Endodermal cell (in vitro differentiated cells): ENCODE results near the gene SLC26A11. TPM values are rescaled to one million over a fixed set of nuclear protein-coding genes. Genes with fewer than 3 reads are reported as not detected.

ENCODE experiments used
- DNase-seq: peaks from one replicate; pipeline ENCODE4 v3.0.0-alpha.2; 2017
- H3K27ac ChIP-seq: 2 replicates; pipeline ENCODE4 v1.5.1; 2013; ENCODE audit warnings: mild to moderate bottlenecking, low read depth, low read length, moderate library complexity
- H3K27me3 ChIP-seq: 2 replicates; pipeline ENCODE4 v1.6.1; 2013; ENCODE audit warnings: mild to moderate bottlenecking, low read length, moderate library complexity; ENCODE audit not compliant: insufficient read depth, control insufficient read depth, poor library complexity, severe bottlenecking
- H3K36me3 ChIP-seq: 2 replicates; pipeline ENCODE4 v1.7.0; 2013; ENCODE audit warnings: mild to moderate bottlenecking, low read length, moderate library complexity; ENCODE audit not compliant: control insufficient read depth, insufficient read depth
- H3K4me1 ChIP-seq: one replicate; pipeline ENCODE4 v1.7.0; 2013; ENCODE audit warnings: low read length; ENCODE audit not compliant: control insufficient read depth, insufficient read depth
- H3K4me3 ChIP-seq: 2 replicates; pipeline ENCODE4 v1.5.1; 2013; ENCODE audit warnings: mild to moderate bottlenecking, low read length, moderate library complexity
- H3K9ac ChIP-seq: 2 replicates; pipeline ENCODE4 v1.6.1; 2013; ENCODE audit warnings: mild to moderate bottlenecking, low read length, moderate library complexity; ENCODE audit not compliant: poor library complexity, severe bottlenecking; ENCODE audit errors: extremely low read depth
- H3K9me3 ChIP-seq: 2 replicates; pipeline ENCODE4 v1.6.1; 2013; ENCODE audit warnings: mild to moderate bottlenecking, low read length, moderate library complexity; ENCODE audit not compliant: control insufficient read depth
- H3K27ac Mint-ChIP-seq: 2 replicates; pipeline ENCODE4 v1.8.0; 2020; ENCODE audit warnings: mixed read lengths
- H3K27me3 Mint-ChIP-seq: 2 replicates; pipeline ENCODE4 v1.8.0; 2021; ENCODE audit warnings: mild to moderate bottlenecking, mixed read lengths; ENCODE audit not compliant: insufficient read depth
- H3K36me3 Mint-ChIP-seq: 2 replicates; pipeline ENCODE4 v1.8.0; 2020; ENCODE audit warnings: low read depth, mixed read lengths
- H3K4me1 Mint-ChIP-seq: 2 replicates; pipeline ENCODE4 v1.8.0; 2020; ENCODE audit warnings: mixed read lengths
- H3K4me3 Mint-ChIP-seq: 2 replicates; pipeline ENCODE4 v1.8.0; 2020; ENCODE audit warnings: mild to moderate bottlenecking, moderate library complexity, mixed read lengths
- H3K9me3 Mint-ChIP-seq: 2 replicates; pipeline ENCODE4 v1.8.0; 2020; ENCODE audit warnings: mild to moderate bottlenecking, mixed read lengths
- CTCF ChIP-seq: fragments of 200-600 bp; sonication (generic); conservative IDR thresholded peaks from 2 replicates; pipeline ENCODE4 v1.5.0; 2021; ENCODE audit warnings: antibody characterized with exemption, mild to moderate bottlenecking
- WGBS, 2 experiments: methylation state at CpG; one replicate each; pipeline versions ENCODE4 v1.1.5 to v1.1.7; 2013; ENCODE audit warnings: missing lambda C conversion rate in 2 of 2, mixed read lengths in 1 of 2; ENCODE audit not compliant: insufficient coverage in 1 of 2, insufficient read length in 1 of 2; 5-methylcytosine and 5-hydroxymethylcytosine counted together
- total RNA-seq, 2 donors: library from RNA; stranded (reverse); fragmentation: NEBNext Ultra II Directional in 1 of 2; extraction: Animal tissue kit (Norgen Biotek cat#: 25700) in 1 of 2; gene quantifications; 2 replicates in 1 of 2; 3 replicates in 1 of 2; pipeline ENCODE4 v1.2.1, GENCODE V29; 2021

The SLC26A11 gene
- total RNA-seq, 2 donors from 2014 or later, result 43.7 to 48.2 TPM

DNA sequence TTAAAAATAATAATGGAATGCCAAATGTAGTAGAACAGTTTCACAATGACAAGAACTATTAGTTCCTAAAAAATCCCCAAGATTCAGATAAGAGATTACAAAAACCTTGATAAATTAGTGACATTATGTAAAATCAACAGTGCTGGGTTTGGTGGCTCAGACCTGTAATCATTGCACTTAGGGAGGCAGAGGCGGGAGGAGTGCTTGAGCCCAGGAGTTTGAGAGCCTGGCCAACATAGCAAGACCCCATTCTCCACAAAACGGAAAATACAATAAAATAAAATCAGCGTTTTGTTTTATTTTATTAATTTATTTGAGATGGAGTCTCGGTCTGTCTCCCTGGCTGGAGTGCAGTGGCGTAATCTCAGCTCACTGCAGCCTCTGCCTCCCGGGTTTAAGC, 46.3 kb upstream of the SLC26A11 start:
- H3K27me3 Mint-ChIP-seq, result peaks cover 6% of the 10 kb centered on the region
- no peaks in the 10 kb centered on the region for H3K36me3 Mint-ChIP-seq
- no peaks in the 10 kb centered on the region for H3K4me1 Mint-ChIP-seq
- no peaks in the 10 kb centered on the region for H3K36me3 ChIP-seq
- no peak overlapping the region for H3K27ac Mint-ChIP-seq
- no peak overlapping the region for H3K27ac ChIP-seq
- H3K27me3 ChIP-seq, result no peaks in the 10 kb centered on the region
- no peak overlapping the region for H3K4me3 ChIP-seq
- no peaks in the 10 kb centered on the region for H3K9me3 Mint-ChIP-seq
- no peak for TF ChIP-seq CTCF
- H3K9me3 ChIP-seq, result no peaks in the 10 kb centered on the region
- H3K4me3 Mint-ChIP-seq, result no peak overlapping the region
- WGBS, 2 experiments, result 91 to 92% methylated on average over 5 of the region's 6 CpGs
- no peaks in the 10 kb centered on the region for H3K4me1 ChIP-seq
- DNase-seq, result no peak
- no peak overlapping the region for H3K9ac ChIP-seq

DNA sequence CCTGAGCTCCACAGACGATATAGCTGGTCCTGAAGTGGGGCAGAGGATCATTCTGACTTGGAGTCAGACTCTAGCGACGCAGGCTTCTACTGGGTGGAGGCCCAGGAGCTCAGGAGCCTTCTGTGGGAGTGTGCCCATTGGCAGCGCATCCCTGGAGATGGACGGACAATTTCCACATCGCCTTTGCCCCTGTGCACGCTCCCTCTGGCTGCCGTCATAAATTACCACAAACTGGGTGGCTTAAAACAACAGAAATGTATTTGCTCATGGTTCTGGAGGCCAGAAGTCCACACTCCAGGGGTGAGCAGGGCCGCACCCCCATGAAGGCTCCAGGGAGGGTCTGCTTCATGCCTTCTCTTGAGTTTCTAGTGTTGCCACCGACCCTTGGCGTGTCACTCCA, 43.5 kb upstream of the SLC26A11 start:
- no peak for DNase-seq
- H3K4me3 ChIP-seq, result no peak overlapping the region
- no peaks in the 10 kb centered on the region for H3K27me3 ChIP-seq
- no peak overlapping the region for H3K27ac Mint-ChIP-seq
- no peaks in the 10 kb centered on the region for H3K9me3 ChIP-seq
- no peaks in the 10 kb centered on the region for H3K36me3 ChIP-seq
- H3K27ac ChIP-seq, result no peak overlapping the region
- H3K9ac ChIP-seq, result no peak overlapping the region
- H3K4me1 Mint-ChIP-seq, result no peaks in the 10 kb centered on the region
- peaks cover 6% of the 10 kb centered on the region for H3K27me3 Mint-ChIP-seq
- 93 to 96% methylated on average over 11 of the region's 11 CpGs for WGBS, 2 experiments
- no peaks in the 10 kb centered on the region for H3K36me3 Mint-ChIP-seq
- H3K4me3 Mint-ChIP-seq, result no peak overlapping the region
- TF ChIP-seq CTCF, result no peak
- no peaks in the 10 kb centered on the region for H3K9me3 Mint-ChIP-seq
- no peaks in the 10 kb centered on the region for H3K4me1 ChIP-seq

- Histone ChIP-seq H3K27me3 (no peaks in the 10 kb centered on the region), H3K4me3 (no peak overlapping the region), H3K9me3 (no peaks in the 10 kb centered on the region), H3K27ac (no peak overlapping the region), H3K9ac (no peak overlapping the region), H3K36me3 (no peaks in the 10 kb centered on the region), H3K4me1 (no peaks in the 10 kb centered on the region)
- Mint-ChIP-seq H3K9me3 (no peaks in the 10 kb centered on the region), H3K4me1 (no peaks in the 10 kb centered on the region), H3K27ac (no peak overlapping the region), H3K4me3 (no peak overlapping the region), H3K27me3 (peaks cover 3% of the 10 kb centered on the region), H3K36me3 (no peaks in the 10 kb centered on the region)
- no peak for DNase-seq
- TF ChIP-seq CTCF, result no peak
- 91% methylated on average over 16 to 21 of the region's 21 CpGs for WGBS, 2 experiments
Measured at GRCh38 chr17:80177986-80178595, 42.1 kb upstream of the SLC26A11 start.
